Measurements from ENCODE around the gene HSFX1. TPM values are rescaled to one million over a fixed set of nuclear protein-coding genes. Genes with fewer than 3 reads are reported as not detected.
"Not testable (repeated sequence)": the region's sequence is repeated elsewhere in the genome, so short reads cannot be mapped to it uniquely, and the experiment has no call there.

The HSFX1 gene, protein sequence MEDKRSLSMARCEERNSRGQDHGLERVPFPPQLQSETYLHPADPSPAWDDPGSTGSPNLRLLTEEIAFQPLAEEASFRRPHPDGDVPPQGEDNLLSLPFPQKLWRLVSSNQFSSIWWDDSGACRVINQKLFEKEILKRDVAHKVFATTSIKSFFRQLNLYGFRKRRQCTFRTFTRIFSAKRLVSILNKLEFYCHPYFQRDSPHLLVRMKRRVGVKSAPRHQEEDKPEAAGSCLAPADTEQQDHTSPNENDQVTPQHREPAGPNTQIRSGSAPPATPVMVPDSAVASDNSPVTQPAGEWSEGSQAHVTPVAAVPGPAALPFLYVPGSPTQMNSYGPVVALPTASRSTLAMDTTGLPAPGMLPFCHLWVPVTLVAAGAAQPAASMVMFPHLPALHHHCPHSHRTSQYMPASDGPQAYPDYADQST
- 0.44 and 0.48 TPM in 2 replicates for total RNA-seq (2011; cell fraction: chromatin; rRNA removed; ENCODE audit: low replicate concordance)
- 0.17 and 0.39 TPM in 2 replicates for total RNA-seq (2011; cell fraction: nucleolus; rRNA removed)
- total RNA-seq (2011; cell fraction: nucleoplasm; rRNA removed), result not detected in 2 replicates
- total RNA-seq (2014; rRNA removed) (not detected in 2 replicates), total RNA-seq (2014; rRNA removed; fragmentation: Illumina TruSeq; extraction: Trizol) (not detected in 2 replicates), total RNA-seq (2015; rRNA removed; fragmentation: Illumina TruSeq; extraction: Trizol) (not detected in 2 replicates), total RNA-seq (2021) (not detected in 2 replicates), polyA plus RNA-seq (2011; rRNA removed) (0.10 and 0.14 TPM in 2 replicates), polyA plus RNA-seq (2014; fragmentation: Illumina TruSeq; extraction: Trizol) (not detected in 2 replicates), polyA plus RNA-seq (2014; fragmentation: Nextera tagmentation; extraction: Ambion mirVana) (not detected), polyA plus RNA-seq (2014; rRNA removed) (not detected in 2 replicates), polyA minus RNA-seq (2011; rRNA and poly(A)+ RNA removed) (0.18 TPM in 1 of 2 replicates, not detected in the other), Bru-seq, nascent RNA (not detected), BruChase-seq, experiment 1, labeled RNA remaining after a 2-hour chase (not detected), BruChase-seq, experiment 2, labeled RNA remaining after a 6-hour chase (not detected)
- 0.10 TPM in 1 of 2 replicates, not detected in the other for polyA plus RNA-seq (2011; cell fraction: cytosol; rRNA removed)
- polyA plus RNA-seq (2011; cell fraction: nucleus; rRNA removed), result 0.25 and 0.40 TPM in 2 replicates
- polyA plus RNA-seq (2012), result 0.07 and 0.21 TPM in 2 replicates
- polyA minus RNA-seq (2011; cell fraction: cytosol; rRNA and poly(A)+ RNA removed), result not detected in 2 replicates
- 0.33 and 0.40 TPM in 2 replicates for polyA minus RNA-seq (2011; cell fraction: nucleus; rRNA and poly(A)+ RNA removed)
- long read RNA-seq, experiment 1, result 0 reads
- long read RNA-seq, experiment 2, result 0 reads
- long read RNA-seq, experiment 3, partial matches to known transcripts, result 0 of 4 reads
- long read RNA-seq, experiment 3, other reads (novel, unspliced or antisense), result 3 of 4 reads

DNA sequence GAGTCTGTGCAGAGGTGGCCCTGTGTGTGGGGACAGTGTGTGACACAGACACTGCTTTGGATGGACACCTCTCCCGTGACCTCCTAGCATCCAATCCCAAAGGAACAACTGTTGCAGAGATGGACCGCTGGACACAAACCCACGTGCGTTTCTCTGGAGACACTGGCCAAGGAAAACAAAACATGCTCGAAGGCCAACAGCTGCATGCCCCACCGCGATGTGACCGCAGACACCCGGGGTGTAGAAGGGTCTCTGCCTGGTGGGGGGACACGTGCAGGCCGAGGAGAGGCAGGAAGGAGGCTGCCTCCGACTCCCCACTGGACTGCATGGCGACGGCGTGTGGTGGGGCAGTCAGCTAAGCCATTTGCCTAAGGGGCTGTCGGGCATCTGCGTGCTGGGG, at the start of gene HSFX1:
Gene HSFX1, plus strand, starts transcription at position 301 of the 400 bp plus-strand sequence. CDS start 614 bp downstream, outside the sequence.
- H3K27me3 ChIP-seq (ENCODE audit: control insufficient read depth in 2 of 2, insufficient read depth in 2 of 2, low read length in 2 of 2); H3K9ac ChIP-seq (ENCODE audit: insufficient read depth in 1 of 2, low read depth in 2 of 2, low read length in 2 of 2); DNase-seq (ENCODE audit: extremely low read depth in 1 of 4, low spot score in 3 of 4); in situ Hi-C loops (cut with MboI); H3K4me3 ChIP-seq; FAIRE-seq; H3K4me1 ChIP-seq (replicated peaks in 1 of 2; ENCODE audit: control insufficient read depth in 2 of 2, insufficient read depth in 2 of 2, low read length in 2 of 2); H3K27ac ChIP-seq (ENCODE audit: extremely low read depth, low read depth, low read length); intact Hi-C loops (cut with micrococcal nuclease); CTCF ChIA-PET (ENCODE audit: low intra/inter-chr PET ratio); H3K9me1 ChIP-seq (ENCODE audit: control insufficient read depth, insufficient read depth, low read length); H3K79me2 ChIP-seq (ENCODE audit: control insufficient read depth, insufficient read depth, low read length); BruUV-seq (replicated peaks); H3K9me3 ChIP-seq (replicated peaks; ENCODE audit: control insufficient read depth, insufficient read depth, low read depth, low read length); H2AFZ ChIP-seq (ENCODE audit: low read depth, low read length); ATAC-seq; POLR2A ChIA-PET; H3K36me3 ChIP-seq (ENCODE audit: control insufficient read depth, insufficient read depth, low read length); H3K4me2 ChIP-seq (ENCODE audit: insufficient read depth, low read length); H4K20me1 ChIP-seq (replicated peaks; ENCODE audit: control insufficient read depth, insufficient read depth, low read length): not testable (repeated sequence)
- no CpG with 5 or more reads among the region's 17 CpGs for WGBS (ENCODE audit: insufficient coverage, low coverage, missing lambda C conversion rate)

DNA sequence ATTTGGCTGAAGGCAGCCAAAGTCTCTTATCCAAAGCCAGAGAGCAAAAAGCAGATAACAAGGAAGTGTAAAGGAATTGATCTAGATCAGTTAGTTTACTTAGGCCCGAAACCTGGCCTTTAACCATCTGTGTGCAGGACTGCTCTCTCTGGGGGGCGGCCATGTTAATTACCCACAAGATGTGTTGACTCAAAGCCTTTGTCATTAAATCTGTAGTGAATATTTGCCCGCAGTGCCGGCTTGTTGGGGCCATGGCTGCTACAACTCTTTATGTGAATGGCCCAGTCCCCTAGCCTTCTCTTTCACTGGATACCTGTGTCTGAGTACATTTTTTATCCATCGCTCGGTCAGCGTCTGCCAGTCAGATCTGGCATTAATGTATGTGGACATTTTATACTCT, 46.6 kb upstream of the HSFX1 start:
- H3K9me3 ChIP-seq (replicated peaks; ENCODE audit: control insufficient read depth, insufficient read depth, low read depth, low read length); H2AFZ ChIP-seq (ENCODE audit: low read depth, low read length); H3K4me1 ChIP-seq (replicated peaks in 1 of 2; ENCODE audit: control insufficient read depth in 2 of 2, insufficient read depth in 2 of 2, low read length in 2 of 2); H3K9ac ChIP-seq (ENCODE audit: insufficient read depth in 1 of 2, low read depth in 2 of 2, low read length in 2 of 2); H3K27me3 ChIP-seq (ENCODE audit: control insufficient read depth in 2 of 2, insufficient read depth in 2 of 2, low read length in 2 of 2); H3K27ac ChIP-seq (ENCODE audit: extremely low read depth, low read depth, low read length); intact Hi-C loops (cut with micrococcal nuclease); H3K36me3 ChIP-seq (ENCODE audit: control insufficient read depth, insufficient read depth, low read length); DNase-seq (ENCODE audit: extremely low read depth in 1 of 4, low spot score in 3 of 4); H3K4me2 ChIP-seq (ENCODE audit: insufficient read depth, low read length); H3K9me1 ChIP-seq (ENCODE audit: control insufficient read depth, insufficient read depth, low read length); H3K4me3 ChIP-seq; H3K79me2 ChIP-seq (ENCODE audit: control insufficient read depth, insufficient read depth, low read length); CTCF ChIA-PET (ENCODE audit: low intra/inter-chr PET ratio); ATAC-seq; POLR2A ChIA-PET; FAIRE-seq; H4K20me1 ChIP-seq (replicated peaks; ENCODE audit: control insufficient read depth, insufficient read depth, low read length); BruUV-seq (replicated peaks); in situ Hi-C loops (cut with MboI): not testable (repeated sequence)
- no CpG with 5 or more reads among the region's 7 CpGs for WGBS (ENCODE audit: insufficient coverage, low coverage, missing lambda C conversion rate)

DNA sequence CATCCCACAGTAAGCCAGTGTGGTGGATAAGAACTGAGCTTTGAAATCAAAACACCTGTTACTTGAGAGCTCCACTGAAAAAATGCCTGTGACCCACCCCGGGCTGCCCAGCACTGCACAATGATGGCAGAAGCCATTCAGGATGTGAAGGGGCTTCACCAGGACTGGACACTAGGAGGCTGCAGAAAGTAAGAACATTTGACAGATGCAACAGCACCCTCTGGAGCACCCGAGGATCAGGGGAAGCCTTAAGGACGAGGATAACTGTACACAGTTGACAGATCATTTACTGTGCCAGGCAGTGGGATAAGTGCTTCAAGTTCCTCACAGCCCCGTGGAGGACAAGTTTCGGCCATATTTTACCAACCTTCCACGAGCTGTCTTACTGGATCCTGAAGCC, 31.6 kb upstream of the HSFX1 start:
- H3K9ac ChIP-seq (ENCODE audit: insufficient read depth in 1 of 2, low read depth in 2 of 2, low read length in 2 of 2); H3K36me3 ChIP-seq (ENCODE audit: control insufficient read depth, insufficient read depth, low read length); H3K4me1 ChIP-seq (replicated peaks in 1 of 2; ENCODE audit: control insufficient read depth in 2 of 2, insufficient read depth in 2 of 2, low read length in 2 of 2); CTCF ChIA-PET (ENCODE audit: low intra/inter-chr PET ratio); H3K27me3 ChIP-seq (ENCODE audit: control insufficient read depth in 2 of 2, insufficient read depth in 2 of 2, low read length in 2 of 2); BruUV-seq (replicated peaks); intact Hi-C loops (cut with micrococcal nuclease); DNase-seq (ENCODE audit: extremely low read depth in 1 of 4, low spot score in 3 of 4); H3K9me1 ChIP-seq (ENCODE audit: control insufficient read depth, insufficient read depth, low read length); H2AFZ ChIP-seq (ENCODE audit: low read depth, low read length); H3K79me2 ChIP-seq (ENCODE audit: control insufficient read depth, insufficient read depth, low read length); H4K20me1 ChIP-seq (replicated peaks; ENCODE audit: control insufficient read depth, insufficient read depth, low read length); H3K9me3 ChIP-seq (replicated peaks; ENCODE audit: control insufficient read depth, insufficient read depth, low read depth, low read length); in situ Hi-C loops (cut with MboI); H3K4me2 ChIP-seq (ENCODE audit: insufficient read depth, low read length); H3K4me3 ChIP-seq; H3K27ac ChIP-seq (ENCODE audit: extremely low read depth, low read depth, low read length); POLR2A ChIA-PET: not testable (repeated sequence)
- ATAC-seq (peak; percentile 95), FAIRE-seq (peak; percentile 91)
- no CpG with 5 or more reads among the region's 6 CpGs for WGBS (ENCODE audit: insufficient coverage, low coverage, missing lambda C conversion rate)

Measured in K562 (cell line).